Stimulated activated CD8-positive, alpha-beta memory T cell treated with anti-CD3 and anti-CD28 coated beads, Interleukin-4, amount 100 ng/mL, for 4 hours (primary cell): ENCODE measurements around the gene DHRS1.
A peak's percentile ranks its signal among the peaks of the same experiment; 100 is the strongest.

Experiments used
- DNase-seq, 2 donors: peaks; one replicate each; pipeline ENCODE4 v3.0.0-alpha.2; 2020; ENCODE audit warnings: low read depth in 2 of 2, low spot score in 1 of 2

Gene DHRS1

DNA sequence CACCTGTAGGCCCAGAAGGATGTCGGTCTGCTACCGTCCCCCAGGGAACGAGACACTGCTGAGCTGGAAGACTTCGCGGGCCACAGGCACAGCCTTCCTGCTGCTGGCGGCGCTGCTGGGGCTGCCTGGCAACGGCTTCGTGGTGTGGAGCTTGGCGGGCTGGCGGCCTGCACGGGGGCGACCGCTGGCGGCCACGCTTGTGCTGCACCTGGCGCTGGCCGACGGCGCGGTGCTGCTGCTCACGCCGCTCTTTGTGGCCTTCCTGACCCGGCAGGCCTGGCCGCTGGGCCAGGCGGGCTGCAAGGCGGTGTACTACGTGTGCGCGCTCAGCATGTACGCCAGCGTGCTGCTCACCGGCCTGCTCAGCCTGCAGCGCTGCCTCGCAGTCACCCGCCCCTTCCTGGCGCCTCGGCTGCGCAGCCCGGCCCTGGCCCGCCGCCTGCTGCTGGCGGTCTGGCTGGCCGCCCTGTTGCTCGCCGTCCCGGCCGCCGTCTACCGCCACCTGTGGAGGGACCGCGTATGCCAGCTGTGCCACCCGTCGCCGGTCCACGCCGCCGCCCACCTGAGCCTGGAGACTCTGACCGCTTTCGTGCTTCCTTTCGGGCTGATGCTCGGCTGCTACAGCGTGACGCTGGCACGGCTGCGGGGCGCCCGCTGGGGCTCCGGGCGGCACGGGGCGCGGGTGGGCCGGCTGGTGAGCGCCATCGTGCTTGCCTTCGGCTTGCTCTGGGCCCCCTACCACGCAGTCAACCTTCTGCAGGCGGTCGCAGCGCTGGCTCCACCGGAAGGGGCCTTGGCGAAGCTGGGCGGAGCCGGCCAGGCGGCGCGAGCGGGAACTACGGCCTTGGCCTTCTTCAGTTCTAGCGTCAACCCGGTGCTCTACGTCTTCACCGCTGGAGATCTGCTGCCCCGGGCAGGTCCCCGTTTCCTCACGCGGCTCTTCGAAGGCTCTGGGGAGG, 11.3 kb upstream of the DHRS1 start, which contains the start of gene LTB4R:
Gene LTB4R (plus strand): TSS at position 857 of the 959 bp plus-strand sequence. CDS start 4,150 bp downstream, outside the sequence.
- no peak for DNase-seq

DNA sequence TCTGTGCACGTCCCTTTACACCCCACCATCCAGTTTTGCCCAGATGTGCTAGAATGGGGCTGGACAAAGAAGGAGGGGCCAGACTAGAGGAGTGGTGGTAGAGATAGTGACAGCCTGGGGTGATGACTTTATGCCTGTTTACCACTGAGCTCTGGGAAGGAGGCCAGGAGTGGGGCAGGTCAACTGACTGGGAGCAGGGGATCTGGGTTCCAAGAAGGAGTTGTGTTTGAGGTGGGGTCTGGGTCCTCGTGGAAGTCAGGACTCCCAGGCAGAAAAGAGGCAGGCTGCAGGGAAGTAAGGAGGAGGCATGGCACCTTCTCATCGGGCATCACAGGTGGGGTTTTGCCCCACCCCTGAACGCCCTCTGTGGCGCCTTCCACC, 10.7 kb upstream of the DHRS1 start:
- DNase-seq: no peak

DNA sequence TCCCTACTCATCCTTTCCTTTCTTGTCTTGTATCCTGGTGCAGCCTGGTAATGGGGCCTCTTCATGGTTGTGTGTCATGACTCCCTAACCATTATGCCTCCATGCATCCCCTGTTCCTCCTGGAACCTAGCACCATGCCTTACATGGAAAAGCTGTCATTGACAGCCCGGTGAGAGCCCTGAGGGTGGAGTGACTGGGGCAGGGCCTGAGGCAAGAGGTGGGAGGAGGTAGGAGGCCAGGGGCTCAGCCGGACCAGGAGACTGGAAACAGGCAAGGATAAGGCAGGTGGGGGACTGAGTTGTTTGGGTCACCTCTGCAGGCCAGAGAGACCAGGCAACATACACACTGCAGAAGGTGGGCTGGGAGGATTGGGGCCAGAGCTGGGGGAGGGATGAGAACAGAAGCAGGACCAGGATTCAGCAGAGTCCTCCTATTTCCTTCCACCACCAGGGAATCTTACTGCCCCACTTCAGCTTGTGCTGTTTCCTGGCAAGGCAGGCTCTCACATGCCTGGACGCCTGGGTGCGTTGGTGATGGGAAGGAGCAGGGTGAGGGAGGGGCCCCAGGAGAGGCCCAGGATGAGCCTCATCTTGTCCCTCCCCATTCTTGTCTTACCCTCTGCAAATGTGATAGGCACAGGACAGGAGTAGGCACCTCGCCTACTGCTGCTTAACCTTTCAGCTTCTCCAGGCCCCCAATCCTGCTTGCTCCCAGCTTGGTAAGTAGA, 10.1 kb upstream of the DHRS1 start, which contains the start of gene LTB4R2:
Gene LTB4R2 (plus strand): TSS at position 603 of the 727 bp plus-strand sequence. CDS start 525 bp downstream, outside the sequence.
- no peak for DNase-seq

DNA sequence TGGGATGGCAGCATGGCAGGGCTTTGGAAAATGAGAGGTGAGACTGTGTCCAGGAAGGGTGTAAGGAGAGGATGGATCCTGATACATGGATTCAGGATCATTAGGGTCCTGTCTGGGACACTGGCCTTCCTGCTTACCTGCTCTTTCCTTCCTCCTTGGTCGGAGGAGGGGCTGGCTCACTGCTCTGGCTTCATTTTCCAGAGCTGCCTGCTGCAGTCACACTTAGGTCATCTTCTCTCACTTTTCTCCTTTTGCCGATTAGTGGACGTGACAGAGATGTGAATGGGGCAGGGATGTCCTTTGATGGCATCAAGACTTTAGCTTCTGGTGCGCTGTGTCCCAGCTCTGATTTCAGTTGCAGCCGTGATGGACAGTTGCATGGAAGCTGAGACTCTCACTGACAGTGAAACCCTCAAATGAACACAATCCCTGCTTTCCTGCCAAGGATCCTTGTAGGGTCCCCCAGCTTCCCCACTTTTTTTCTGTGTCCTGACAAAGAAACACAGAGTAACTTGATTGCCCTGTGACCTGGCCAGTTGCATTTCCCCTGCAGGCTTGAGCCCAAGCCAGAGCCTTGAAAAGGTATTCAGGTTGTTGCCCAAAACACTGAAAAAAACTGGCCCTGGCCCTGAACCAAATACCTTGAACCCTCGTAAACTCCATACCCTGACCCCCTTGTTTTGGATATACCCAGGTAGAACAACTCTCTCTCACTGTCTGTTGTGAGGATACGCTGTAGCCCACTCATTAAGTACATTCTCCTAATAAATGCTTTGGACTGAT, 9.0 kb upstream of the DHRS1 start:
- no peak for DNase-seq

DNA sequence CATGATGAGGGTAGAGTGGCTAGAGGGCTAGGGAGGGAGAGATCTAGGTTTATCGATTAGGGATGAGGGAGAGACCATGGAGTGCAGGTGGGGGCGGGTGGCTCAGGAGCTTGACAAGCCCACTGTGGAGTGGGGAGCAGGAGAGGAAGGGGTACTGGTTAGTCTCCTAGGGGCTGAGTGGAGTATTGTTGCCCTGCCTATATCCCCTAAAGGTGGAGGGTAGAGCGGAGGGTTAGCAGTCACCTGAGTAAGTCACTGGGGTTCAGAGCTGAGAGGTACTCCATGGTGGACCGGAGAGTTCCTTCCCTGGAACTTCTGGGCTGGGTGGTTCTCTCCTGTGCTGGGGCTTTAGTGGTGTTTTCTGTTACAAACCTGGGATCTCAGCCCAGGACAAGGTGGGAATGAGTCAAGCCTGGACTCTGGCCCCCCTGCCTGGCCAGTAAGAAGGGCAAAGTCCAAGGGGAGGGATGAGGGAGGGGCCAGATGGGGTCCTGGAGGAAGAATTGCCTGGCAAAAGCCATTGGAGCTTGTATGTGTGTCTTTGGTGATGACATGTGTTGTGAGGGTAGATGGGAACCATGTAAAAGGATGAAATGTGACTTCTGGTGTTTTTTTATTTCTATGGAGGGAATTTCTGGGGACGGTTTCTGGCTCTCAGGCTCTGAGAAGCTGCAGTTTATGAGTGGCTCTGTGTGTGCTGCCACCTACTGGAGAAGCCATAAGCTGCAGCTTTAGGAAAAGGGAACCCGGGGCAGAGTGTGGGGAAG, 8.2 kb upstream of the DHRS1 start, which contains the start of gene CIDEB:
Gene CIDEB (minus strand): TSS at position 403 of the 767 bp plus-strand sequence. CDS start 119 bp downstream, at position 284.
- DNase-seq: no peak

DNA sequence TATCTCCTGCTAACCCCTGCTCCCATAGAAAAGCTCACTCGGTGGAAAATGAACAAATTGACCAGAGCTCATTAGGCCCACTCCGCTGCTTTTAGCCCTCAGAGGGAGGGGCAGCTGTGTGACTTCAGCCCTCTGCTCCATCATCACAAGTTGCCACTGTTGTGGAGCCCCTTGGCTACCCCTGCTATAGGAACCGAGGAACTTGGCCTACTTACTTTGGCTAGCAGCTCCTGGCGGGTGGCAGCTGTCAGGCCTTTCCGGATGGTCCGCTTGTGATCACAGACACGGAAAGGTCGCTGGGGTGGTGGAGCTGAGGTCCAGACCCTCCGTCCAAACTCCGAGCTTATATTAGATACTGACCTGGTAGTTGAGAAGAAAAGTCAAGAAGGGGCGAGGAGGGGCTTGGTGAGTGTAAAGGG, 7.6 kb upstream of the DHRS1 start:
- DNase-seq: no peak

DNA sequence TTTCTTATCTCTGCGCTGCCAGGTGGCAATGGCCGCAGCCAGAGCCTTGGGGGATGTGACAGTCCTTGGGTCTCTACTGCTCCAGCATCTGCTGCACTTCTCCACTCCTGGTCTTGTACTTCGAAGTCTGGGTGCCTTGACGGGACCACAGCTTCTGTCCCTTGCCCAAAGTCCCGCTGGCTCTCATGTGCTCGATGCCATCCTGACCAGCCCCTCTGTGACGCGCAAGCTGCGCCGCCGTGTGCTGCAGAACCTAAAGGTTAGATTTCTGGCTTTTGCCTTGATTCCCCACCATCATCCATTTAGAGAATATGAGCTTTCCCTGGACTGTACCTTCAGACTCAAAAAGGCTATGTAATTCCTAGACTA, 4.4 kb upstream of the DHRS1 start:
- no peak for DNase-seq

DNA sequence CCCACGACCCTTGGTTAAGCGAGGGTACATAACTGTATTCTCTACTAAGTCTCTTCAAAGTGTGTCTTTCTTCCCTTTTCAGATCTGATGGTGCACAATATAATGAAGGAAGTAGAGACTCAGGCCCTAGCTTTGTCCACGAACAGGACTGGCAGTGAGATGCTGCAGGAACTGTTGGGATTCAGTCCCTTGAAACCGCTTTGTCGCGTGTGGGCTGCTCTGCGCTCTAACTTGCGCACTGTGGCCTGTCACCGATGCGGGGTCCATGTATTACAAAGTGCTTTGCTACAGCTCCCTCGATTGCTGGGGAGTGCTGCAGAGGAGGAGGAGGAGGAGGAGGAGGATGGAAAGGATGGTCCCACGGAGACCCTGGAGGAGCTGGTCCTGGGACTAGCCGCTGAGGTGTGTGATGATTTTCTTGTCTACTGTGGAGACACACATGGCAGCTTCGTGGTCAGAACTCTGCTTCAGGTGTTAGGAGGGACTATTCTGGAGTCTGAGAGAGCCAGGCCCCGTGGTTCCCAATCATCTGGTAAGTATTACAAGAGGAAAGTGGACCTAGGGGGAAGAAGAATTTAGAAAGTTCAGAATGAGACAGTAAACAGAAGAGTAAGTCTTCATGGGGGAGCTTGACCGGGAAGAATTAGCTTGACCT, 873 bp upstream of the DHRS1 start:
- no peak for DNase-seq

DNA sequence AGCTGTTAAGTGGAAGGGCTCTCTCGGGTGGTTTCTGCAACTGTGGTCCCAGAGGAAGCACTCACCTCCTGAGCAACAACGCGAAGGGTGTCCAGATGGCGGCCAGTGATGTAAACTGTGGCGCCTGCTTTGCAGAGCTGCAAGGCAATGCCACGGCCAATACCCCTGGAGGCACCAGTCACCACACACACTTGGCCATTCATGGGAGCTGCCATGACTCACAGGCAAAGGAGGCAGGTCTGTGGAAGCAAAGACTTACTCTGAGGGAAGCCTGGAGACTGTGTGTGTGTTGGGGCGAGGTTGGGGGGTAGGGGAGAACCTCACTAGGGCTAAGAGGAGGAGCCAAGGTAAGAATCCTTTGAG, 707 bp downstream of the DHRS1 start:
- DNase-seq: no peak

DNA sequence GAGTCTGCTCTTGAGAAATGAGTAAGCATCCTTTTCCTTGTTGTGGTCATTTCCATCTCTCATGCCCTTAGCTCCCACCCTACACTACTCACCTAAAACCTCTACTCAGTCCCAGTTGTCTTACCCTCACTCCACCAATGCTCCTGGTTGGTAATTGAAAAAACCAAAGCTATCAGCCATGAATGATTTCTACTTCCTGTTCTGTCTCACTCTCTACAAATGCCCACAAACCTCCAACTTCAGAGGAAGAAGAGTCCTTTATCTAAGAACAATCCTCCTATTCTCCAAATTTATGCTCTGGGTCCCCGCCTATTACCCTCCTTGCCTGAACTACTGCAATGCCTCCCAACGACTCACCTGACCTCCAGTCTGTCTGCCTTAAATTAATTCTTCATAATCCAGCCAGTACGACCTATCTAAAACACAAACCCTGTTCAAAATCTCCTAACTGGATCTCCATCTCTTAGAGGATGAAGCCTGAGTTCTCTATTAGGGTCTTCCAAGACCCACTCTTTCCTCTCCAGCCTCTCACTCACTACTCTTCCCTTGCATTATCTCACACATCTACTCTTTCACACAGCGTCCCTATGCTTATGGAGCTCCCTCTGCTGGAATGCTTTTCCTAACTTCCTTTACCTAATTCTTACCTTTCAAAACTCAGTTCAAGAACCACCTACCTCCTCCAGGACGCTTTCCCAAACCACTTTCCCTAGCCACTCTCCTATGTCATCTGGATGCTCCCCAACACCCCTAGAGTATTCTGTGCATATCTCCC, 2.2 kb downstream of the DHRS1 start:
- no peak for DNase-seq

DNA sequence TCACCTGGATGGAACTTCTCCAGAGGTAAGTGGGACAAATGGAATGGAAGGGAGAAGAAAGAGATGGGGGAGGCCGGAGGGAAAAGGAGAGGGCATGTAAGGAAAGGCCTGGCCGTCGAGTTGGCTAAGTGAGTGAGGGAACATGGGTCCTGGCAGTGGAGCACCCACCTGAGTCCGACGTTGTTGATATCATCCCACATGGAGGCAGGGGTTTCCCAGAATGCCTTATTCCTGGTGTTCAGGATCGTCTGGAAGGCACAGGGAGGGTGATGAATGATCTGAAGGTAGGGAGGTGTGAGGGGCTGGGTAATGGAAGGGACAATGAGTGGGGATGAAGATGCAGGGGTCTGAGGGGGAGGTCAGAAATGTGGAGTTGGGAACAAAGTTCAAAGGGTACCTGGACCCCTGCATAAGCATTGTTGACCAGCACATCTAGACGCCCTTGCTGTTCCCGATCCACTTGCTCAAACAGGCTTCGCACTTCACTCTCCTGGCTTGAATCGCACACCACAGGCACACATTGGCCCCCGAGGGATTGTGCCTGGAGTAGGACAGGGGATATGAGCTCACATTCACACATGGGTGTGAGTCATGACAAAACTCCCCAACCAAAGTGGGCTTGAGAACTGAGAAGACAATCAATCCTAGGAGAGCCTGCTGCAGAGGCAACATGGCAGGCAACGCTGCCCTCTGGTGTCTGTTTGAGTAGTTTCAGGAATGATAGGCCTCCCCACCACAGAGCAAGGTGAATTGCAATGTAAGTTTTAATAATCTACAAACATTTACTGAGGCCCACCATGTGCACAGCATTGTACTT, 3.0 kb downstream of the DHRS1 start:
- peak; percentile 46 to 55 for DNase-seq

DNA sequence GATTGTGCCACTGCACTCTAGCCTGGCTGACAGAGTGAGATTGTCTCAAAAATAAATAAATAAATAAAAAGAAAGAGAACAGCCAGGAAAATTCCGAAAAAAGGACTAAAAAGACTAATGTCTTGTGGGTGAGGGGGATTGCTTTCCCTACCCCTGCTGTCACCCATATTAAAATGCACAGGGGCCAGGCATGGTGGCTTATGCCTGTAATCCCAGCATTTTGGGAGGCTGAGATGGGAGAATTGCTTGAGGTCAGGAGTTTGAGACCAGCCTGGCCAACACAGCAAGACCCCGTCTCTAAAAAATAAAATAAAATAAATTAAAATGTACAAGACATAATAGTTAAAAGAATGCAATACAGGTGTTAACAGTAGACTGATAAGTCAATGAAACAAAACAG, 6.1 kb downstream of the DHRS1 start:
- DNase-seq: no peak

DNA sequence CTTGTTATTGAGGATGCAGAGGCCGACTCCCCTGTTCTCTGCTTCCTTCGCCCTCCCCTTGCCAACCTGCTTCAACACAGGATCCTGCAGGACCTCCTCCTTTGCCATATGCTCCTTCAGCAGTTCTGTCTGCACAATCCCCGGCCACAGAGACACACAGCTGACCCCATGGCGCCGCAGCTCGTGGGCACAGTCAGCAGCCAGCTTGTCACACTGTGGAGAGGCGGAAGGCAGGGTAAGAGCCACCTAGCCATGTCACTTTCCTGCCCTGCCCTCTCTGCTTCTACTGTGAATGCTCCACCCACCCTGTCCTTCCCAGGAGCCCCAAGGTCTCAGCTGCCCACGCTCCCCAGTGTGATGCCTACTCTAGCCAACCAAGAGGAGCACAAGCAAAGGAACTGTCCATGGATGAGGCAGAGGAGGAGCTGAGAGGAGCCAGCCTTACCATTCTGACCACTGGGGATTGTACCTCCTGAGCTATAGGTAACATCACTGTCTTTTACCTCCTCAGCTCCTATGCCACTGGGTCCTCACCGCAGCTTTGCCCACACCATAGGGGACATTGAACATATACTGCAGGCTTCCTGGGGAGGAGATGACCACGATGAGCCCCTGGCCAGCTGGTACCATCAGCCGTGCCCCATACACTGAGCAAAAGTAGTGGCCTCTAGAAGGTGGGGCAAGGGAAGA, 7.3 kb downstream of the DHRS1 start:
- no peak for DNase-seq

DNA sequence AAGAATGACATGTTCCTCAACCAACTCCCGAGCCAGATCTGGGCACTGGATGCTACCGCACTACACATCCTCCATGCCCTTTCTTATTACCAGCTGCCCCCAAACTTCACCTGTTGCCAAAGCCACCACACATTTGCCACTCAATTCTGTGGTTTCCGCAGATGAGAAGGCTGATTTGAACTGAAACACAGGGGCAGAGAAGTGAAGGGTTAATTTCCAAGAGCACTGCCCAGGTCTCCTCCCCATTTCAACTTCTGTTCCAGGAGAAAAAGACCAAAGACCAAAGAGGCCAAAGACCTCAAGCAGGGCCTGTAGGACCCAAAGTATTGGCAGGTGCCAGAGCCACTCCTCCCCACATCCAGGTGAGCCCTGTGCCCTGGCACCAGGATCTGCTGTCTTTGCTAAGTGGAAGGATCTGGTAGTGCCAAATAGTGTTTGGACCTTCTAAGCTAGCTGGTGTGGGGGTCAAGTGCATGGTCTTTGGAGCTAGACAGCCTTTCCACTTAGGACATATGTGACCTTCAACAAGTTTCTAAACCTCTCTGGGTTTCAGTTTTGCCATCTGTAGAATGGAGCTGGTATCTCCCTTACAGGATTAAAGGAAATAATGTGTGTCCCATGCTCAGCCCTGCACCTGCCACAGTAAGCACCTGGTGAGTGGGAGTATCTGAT, 8.0 kb downstream of the DHRS1 start:
- DNase-seq: no peak

DNA sequence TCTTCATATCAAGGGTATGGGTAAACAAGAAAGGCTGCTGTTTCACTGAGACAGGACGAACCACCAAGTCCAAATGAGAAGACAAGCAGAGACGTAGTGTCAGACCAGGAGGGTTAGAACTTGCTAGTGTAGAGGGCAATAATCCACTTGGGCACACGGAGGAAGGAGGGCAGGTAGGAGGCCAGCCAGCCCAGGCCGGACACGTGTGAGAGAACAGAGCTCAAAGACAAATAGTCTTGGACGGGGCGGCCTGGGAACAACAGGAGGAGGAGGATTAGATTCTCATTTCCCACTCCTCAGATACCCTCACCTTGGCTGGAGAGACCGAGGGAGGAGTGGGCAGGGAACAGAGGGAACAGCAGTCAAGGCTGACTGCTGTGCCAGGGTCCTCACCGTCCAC, 8.8 kb downstream of the DHRS1 start:
- no peak for DNase-seq

DNA sequence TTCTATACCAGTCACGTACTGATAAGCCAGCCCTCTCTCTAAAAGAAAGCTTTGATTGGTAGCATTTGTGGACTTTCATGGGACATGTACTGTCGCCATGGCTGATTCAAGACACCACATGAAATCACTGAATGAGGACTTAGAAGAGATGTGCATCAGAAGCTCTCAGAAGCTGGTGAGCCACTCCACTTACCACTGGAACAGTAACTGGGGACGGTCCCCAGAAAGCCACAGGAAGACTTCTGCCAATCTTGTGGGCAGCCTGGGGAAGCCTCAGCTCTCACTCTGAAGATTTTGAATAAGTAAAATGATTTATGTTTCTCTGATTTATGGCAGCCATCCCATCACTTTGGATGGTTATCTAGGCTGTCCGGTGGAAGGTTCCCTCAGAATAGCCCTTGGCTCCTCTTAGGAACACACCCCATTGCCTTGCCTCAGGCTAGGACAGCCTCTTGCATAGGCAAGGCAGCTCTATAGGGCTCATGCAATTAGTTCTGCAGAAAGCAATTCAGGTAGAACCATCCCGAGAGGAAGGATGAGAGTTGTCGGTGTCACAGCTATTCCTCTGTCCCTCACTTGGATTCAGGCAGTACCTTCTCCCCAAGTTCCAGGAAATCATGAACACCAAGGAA, 9.8 kb downstream of the DHRS1 start:
- no peak for DNase-seq

DNA sequence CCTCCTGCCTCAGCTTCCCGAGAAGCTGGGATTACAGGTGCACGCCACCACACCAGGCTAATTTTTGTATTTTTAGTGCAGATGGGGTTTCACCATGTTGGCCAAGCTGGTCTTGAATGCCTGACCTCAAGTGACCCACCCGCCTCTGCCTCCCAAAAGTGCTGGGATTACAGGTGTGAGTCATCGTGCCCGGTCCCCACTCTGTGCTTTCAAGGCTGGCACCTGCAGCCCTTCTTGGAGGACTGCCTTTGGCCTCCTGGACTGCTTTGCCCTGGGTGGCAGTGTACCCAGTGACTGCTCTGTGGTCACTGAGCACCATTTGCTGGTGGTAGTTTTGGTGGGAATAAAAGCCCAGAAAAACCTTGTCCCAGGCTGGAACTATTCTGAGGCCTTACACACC, 12.6 kb downstream of the DHRS1 start:
- DNase-seq: no peak
